Neural crest cell (in vitro differentiated cells): Measurements from ENCODE around the gene ME2. TPM values are rescaled to one million over a fixed set of nuclear protein-coding genes. Genes with fewer than 3 reads are reported as not detected.

Experiments
- DNase-seq: peaks from one replicate; pipeline ENCODE4 v3.0.0; 2021; ENCODE audit warnings: low read depth, mixed read lengths, low spot score
- H3K27ac Mint-ChIP-seq: one replicate; pipeline ENCODE4 v1.8.0; 2021; ENCODE audit warnings: mild to moderate bottlenecking, mixed read lengths; ENCODE audit not compliant: unreplicated experiment
- H3K27me3 Mint-ChIP-seq: 2 replicates; pipeline ENCODE4 v1.8.0; 2021; ENCODE audit warnings: low read depth, mild to moderate bottlenecking, mixed read lengths
- H3K36me3 Mint-ChIP-seq: 2 replicates; pipeline ENCODE4 v1.8.0; 2021; ENCODE audit warnings: low read depth, mild to moderate bottlenecking, mixed read lengths
- H3K4me1 Mint-ChIP-seq: 2 replicates; pipeline ENCODE4 v1.8.0; 2021; ENCODE audit warnings: mixed read lengths
- H3K4me3 Mint-ChIP-seq: one replicate; pipeline ENCODE4 v1.8.0; 2021; ENCODE audit warnings: mild to moderate bottlenecking, mixed read lengths
- H3K9me3 Mint-ChIP-seq: 2 replicates; pipeline ENCODE4 v1.8.0; 2021; ENCODE audit warnings: mixed read lengths
- CTCF ChIP-seq: fragments of 200-600 bp; sonication (generic); conservative IDR thresholded peaks from 2 replicates; pipeline ENCODE4 v1.5.0; 2021; ENCODE audit warnings: antibody characterized with exemption, mild to moderate bottlenecking
- total RNA-seq: library from RNA; stranded (reverse); gene quantifications from 2 replicates; pipeline ENCODE4 v1.2.1, GENCODE V29; 2021

ME2 gene
- total RNA-seq, 1 donor from 2014 or later: 55.8 TPM

GRCh38 chr18:50906843-50907242, 27.9 kb downstream of the ME2 start:
- H3K4me1 Mint-ChIP-seq: no peaks in the 10 kb centered on the region
- H3K4me3 Mint-ChIP-seq: no peak overlapping the region
- DNase-seq: no peak
- no peaks in the 10 kb centered on the region for H3K9me3 Mint-ChIP-seq
- TF ChIP-seq CTCF: no peak
- H3K27me3 Mint-ChIP-seq: no peaks in the 10 kb centered on the region
- peaks cover 42% of the 10 kb centered on the region for H3K36me3 Mint-ChIP-seq
- H3K27ac Mint-ChIP-seq: no peak overlapping the region

- Mint-ChIP-seq H3K4me1 (no peaks in the 10 kb centered on the region), H3K27ac (no peak overlapping the region), H3K9me3 (no peaks in the 10 kb centered on the region), H3K27me3 (no peaks in the 10 kb centered on the region), H3K4me3 (no peak overlapping the region), H3K36me3 (peaks cover 42% of the 10 kb centered on the region)
- TF ChIP-seq CTCF: no peak
- no peak for DNase-seq
Measured at GRCh38 chr18:50909261-50909660, 30.3 kb downstream of the ME2 start.

- no peaks in the 10 kb centered on the region for H3K9me3 Mint-ChIP-seq
- H3K4me1 Mint-ChIP-seq: no peaks in the 10 kb centered on the region
- no peak overlapping the region for H3K27ac Mint-ChIP-seq
- peaks cover 30% of the 10 kb centered on the region for H3K36me3 Mint-ChIP-seq
- DNase-seq: no peak
- TF ChIP-seq CTCF: no peak
- H3K27me3 Mint-ChIP-seq: no peaks in the 10 kb centered on the region
- H3K4me3 Mint-ChIP-seq: no peak overlapping the region
Measured at GRCh38 chr18:50911006-50911405, 32.1 kb downstream of the ME2 start.

- no peak for DNase-seq
- Mint-ChIP-seq H3K9me3 (no peaks in the 10 kb centered on the region), H3K4me1 (no peaks in the 10 kb centered on the region), H3K27ac (no peak overlapping the region), H3K36me3 (peaks cover 13% of the 10 kb centered on the region), H3K27me3 (no peaks in the 10 kb centered on the region), H3K4me3 (no peak overlapping the region)
- TF ChIP-seq CTCF: no peak
Measured at GRCh38 chr18:50917021-50917420, 38.1 kb downstream of the ME2 start.

- no peak for TF ChIP-seq CTCF
Measured at GRCh38 chr18:50918153-50918552, 39.2 kb downstream of the ME2 start.

GRCh38 chr18:50924372-50924771, 45.5 kb downstream of the ME2 start:
- no peaks in the 10 kb centered on the region for H3K27me3 Mint-ChIP-seq
- H3K4me3 Mint-ChIP-seq: no peak overlapping the region
- H3K36me3 Mint-ChIP-seq: peaks cover 42% of the 10 kb centered on the region
- DNase-seq: no peak
- H3K4me1 Mint-ChIP-seq: no peaks in the 10 kb centered on the region
- no peak for TF ChIP-seq CTCF
- peaks cover 15% of the 10 kb centered on the region for H3K9me3 Mint-ChIP-seq
- H3K27ac Mint-ChIP-seq: no peak overlapping the region

More at GRCh38 chr18:50918153-50918552, 39.2 kb downstream of the ME2 start:
- H3K27me3 Mint-ChIP-seq: no peaks in the 10 kb centered on the region
- H3K36me3 Mint-ChIP-seq: peaks cover 18% of the 10 kb centered on the region
- H3K27ac Mint-ChIP-seq: no peak overlapping the region
- H3K9me3 Mint-ChIP-seq: no peaks in the 10 kb centered on the region
- no peak overlapping the region for H3K4me3 Mint-ChIP-seq
- DNase-seq: no peak
- H3K4me1 Mint-ChIP-seq: no peaks in the 10 kb centered on the region
